ENCODE results near the gene STOM. TPM values are rescaled to one million over a fixed set of nuclear protein-coding genes. Genes with fewer than 3 reads are reported as not detected.
A peak's percentile ranks its signal among the peaks of the same experiment; 100 is the strongest.

The STOM gene
- total and polyA plus RNA-seq, 8 donors, result 35.3 to 238 (median 131) TPM

DNA sequence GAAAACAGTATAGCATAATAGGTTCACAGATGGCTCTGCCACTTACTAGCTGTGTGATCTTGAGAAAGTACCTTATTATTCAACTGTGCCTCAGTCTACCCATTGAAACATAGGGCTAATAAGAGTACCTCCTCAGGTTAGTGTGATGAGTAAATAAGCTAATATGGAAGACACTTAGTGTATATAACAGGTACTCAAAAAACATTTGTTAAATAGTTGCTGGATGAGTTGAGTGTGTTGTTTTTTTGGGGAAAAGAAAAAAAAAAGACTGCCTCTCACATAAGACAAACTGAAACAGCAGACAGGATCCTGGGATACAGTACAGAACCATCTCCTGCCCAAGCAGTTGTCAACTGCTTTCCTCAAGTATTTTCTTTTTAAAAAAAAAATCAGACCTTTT lies 5.2 kb downstream of the STOM start:
- no peaks in the 10 kb centered on the region for H3K9me3 ChIP-seq
- H3K4me3 ChIP-seq, result peak overlapping the region in 1 of 4 donors; percentile 72
- intact Hi-C loops (cut with DNase I; ENCODE audit: low total_unique reads), result no loop called here
- no peak for TF ChIP-seq POLR2A (IDR thresholded peaks at IDR 0.05)
- no peak for TF ChIP-seq EP300 (IDR thresholded peaks at IDR 0.05)
- TF ChIP-seq CTCF (IDR thresholded peaks at IDR 0.05), result no peak
- no peak for TF ChIP-seq POLR2AphosphoS5 (IDR thresholded peaks at IDR 0.05)
- peak overlapping the region in 4 of 5 donors; percentile 71 to 95 (median 88) for H3K27ac ChIP-seq
- H3K4me1 ChIP-seq, result peaks cover 33 to 93% (median 63%) of the 10 kb centered on the region in 4 donors
- no peak for DNase-seq
- no peaks in the 10 kb centered on the region for H3K27me3 ChIP-seq
- H3K36me3 ChIP-seq, result no peaks in the 10 kb centered on the region

GRCh38 chr9:121364077-121364476 lies 6.0 kb downstream of the STOM start:
- no peak for DNase-seq
- Histone ChIP-seq H3K4me3 (peak overlapping the region in 1 of 4 donors; percentile 72), H3K36me3 (no peaks in the 10 kb centered on the region), H3K9me3 (no peaks in the 10 kb centered on the region), H3K27ac (peak overlapping the region in 4 of 5 donors; percentile 71 to 95 (median 88)), H3K27me3 (no peaks in the 10 kb centered on the region), H3K4me1 (peaks cover 31 to 98% (median 71%) of the 10 kb centered on the region in 4 donors)
- WGBS, 5 donors, result 57 to 87% (median 83%) methylated on average over 5 of the region's 5 CpGs
- TF ChIP-seq CTCF (IDR thresholded peaks at IDR 0.05), result no peak
- TF ChIP-seq EP300 (IDR thresholded peaks at IDR 0.05), result no peak
- no peak for TF ChIP-seq POLR2AphosphoS5 (IDR thresholded peaks at IDR 0.05)
- TF ChIP-seq POLR2A (IDR thresholded peaks at IDR 0.05), result no peak
- intact Hi-C loops (cut with DNase I; ENCODE audit: low total_unique reads), result no loop called here

- intact Hi-C loops (cut with DNase I; ENCODE audit: low total_unique reads), result no loop called here
- DNase-seq, result no peak
- WGBS, 5 donors, result 34 to 61% (median 55%) methylated on average over 1 of the region's 1 CpG
- Histone ChIP-seq H3K27me3 (no peaks in the 10 kb centered on the region), H3K9me3 (no peaks in the 10 kb centered on the region), H3K36me3 (no peaks in the 10 kb centered on the region), H3K27ac (peak overlapping the region in 4 of 5 donors; percentile 71 to 95 (median 88)), H3K4me1 (peaks cover 31 to 99% (median 74%) of the 10 kb centered on the region in 4 donors), H3K4me3 (peak overlapping the region in 2 of 4 donors; percentile 1 to 72)
- TF ChIP-seq EP300 (IDR thresholded peaks at IDR 0.05), result no peak
Measured at GRCh38 chr9:121363622-121363961, 6.5 kb downstream of the STOM start.

DNA sequence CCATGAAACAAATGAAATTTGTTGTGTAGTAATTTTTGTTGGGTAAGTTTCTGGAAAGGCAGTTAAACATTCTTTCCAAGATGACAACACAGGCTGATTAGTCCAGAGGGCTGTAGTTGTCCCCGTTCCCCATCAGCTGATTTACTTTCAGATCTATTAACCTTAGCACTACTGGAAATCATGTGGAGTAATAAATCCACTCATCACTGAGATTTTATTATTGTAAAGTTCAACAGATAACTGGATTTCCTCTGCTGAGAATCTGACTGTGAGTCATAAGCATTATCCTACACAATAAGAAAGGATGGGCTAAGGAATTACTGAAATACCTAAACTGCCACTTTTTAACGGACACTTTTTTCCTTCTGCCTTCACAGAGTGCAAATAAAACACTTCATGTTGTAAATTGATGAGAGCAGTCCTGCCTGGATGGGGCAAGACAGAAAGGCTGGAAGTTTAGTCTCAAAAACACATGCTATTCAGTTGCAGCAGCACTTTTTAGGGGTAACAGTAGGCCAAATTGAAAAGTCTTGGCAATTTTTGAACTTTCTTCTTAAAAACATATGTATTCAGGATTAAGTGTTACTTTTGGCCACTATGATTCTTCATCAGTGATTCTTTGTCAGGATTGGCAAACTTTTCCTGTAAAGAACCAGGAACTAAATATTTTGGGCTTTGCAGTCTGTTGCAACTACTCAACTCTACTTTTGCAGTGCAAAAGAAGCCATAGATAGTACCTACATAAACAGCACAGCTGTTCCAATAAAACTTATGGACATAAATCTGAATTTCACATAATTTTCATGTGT lies 7.0 kb downstream of the STOM start:
- DNase-seq, result peak in 1 of 2 donors; percentile 50
- H3K4me1 ChIP-seq, result peaks cover 26 to 99% (median 74%) of the 10 kb centered on the region in 4 donors
- peak overlapping the region in 4 of 5 donors; percentile 71 to 95 (median 88) for H3K27ac ChIP-seq
- 16 to 43% (median 38%) methylated on average over 2 of the region's 2 CpGs for WGBS, 5 donors
- no peaks in the 10 kb centered on the region for H3K36me3 ChIP-seq
- H3K27me3 ChIP-seq, result no peaks in the 10 kb centered on the region
- H3K4me3 ChIP-seq, result peak overlapping the region in 2 of 4 donors; percentile 1 to 72
- intact Hi-C loops (cut with DNase I; ENCODE audit: low total_unique reads), result no loop called here
- TF ChIP-seq POLR2AphosphoS5 (IDR thresholded peaks at IDR 0.05), result peak in 1 of 3 donors; percentile 48
- TF ChIP-seq POLR2A (IDR thresholded peaks at IDR 0.05), result no peak
- H3K9me3 ChIP-seq, result no peaks in the 10 kb centered on the region

DNA sequence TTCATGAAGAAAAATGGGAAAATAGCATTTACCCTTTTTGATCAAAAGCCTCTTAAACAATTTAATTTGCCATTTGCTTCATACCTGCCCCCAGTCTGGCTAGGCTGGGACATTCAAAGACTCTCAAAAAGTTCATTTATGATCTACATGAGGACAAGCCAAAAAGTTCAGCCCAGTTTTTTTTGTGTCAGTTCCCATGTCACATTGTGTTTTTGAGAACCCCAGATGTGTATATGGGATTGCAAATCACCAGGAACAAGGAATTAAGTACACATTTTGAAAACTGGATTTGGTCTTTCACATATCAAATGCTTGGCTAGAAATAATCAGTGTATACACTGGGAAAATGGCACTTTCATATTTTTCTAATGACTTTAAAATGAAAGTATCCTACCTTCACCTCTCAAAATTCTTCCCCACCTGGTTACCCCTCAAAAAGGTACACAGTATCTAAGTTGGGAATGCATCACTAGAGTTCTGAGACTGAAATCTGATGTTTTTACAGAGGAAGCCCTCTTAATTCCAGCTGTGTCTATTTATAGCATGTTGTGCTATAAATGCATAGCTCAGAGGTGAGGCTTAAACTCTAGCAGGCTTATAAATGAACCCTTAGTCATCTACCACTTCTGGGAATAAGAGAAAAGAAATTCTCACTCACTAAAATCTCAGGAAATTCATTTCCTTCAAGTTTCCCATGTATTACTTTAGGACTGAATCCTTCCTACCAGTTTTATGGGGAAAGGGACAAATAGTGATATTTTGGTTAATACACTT lies 9.3 kb downstream of the STOM start:
- H3K27ac ChIP-seq, result peak overlapping the region in 4 of 5 donors; percentile 71 to 95 (median 88)
- H3K4me3 ChIP-seq, result no peak overlapping the region
- H3K4me1 ChIP-seq, result peaks cover 29 to 98% (median 74%) of the 10 kb centered on the region in 4 donors
- peaks cover 0 to 8% (median under 1%) of the 10 kb centered on the region in 4 donors for H3K36me3 ChIP-seq
- no peak for TF ChIP-seq POLR2A (IDR thresholded peaks at IDR 0.05)
- TF ChIP-seq EP300 (IDR thresholded peaks at IDR 0.05), result no peak
- no peaks in the 10 kb centered on the region for H3K27me3 ChIP-seq
- intact Hi-C loops (cut with DNase I; ENCODE audit: low total_unique reads), result no loop called here
- DNase-seq, result peak in 1 of 2 donors; percentile 59
- H3K9me3 ChIP-seq, result no peaks in the 10 kb centered on the region

All from stomach (tissue), 9 donors.